GM23248 (cell line): ENCODE measurements around the gene C2orf49.

Experiments used
- EZH2 ChIP-seq: fragments of 200-600 bp; sonication (generic); IDR thresholded peaks from 2 replicates; pipeline ENCODE4 v1.6.1; 2018; ENCODE audit warnings: antibody characterized with exemption, mild to moderate bottlenecking; ENCODE audit not compliant: insufficient read depth, poor library complexity, severe bottlenecking
- EZH2phosphoT487 ChIP-seq: fragments of 200-600 bp; sonication (generic); IDR thresholded peaks from 2 replicates; pipeline ENCODE4 v1.6.1; 2018; ENCODE audit warnings: antibody characterized with exemption, moderate library complexity, mild to moderate bottlenecking, low read depth; ENCODE audit not compliant: insufficient read depth

DNA sequence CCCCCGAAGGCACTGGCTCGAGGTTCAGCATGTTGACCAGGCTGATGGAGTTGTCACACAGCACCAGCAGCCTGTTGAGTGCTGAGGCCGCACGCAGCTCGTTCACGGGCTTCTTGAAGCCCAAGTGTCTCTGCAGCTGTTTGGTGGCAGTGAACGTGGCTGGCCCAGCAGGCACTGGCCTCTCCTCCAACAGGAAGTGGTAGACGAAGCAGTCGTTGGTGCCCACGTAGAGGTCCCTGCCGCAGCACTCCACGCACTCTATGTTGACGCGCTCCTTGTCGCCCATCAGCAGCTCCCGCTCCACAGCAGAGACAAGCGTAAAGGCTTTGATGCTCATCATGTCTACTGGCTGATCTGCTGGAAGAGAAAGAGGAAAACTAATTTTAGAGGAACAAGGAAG lies 29.4 kb upstream of the C2orf49 start:
- TF ChIP-seq EZH2 (no peak), EZH2phosphoT487 (no peak)
